Gastrocnemius medialis (tissue), 4 donors: ENCODE data around the gene LRFN4. TPM values are rescaled to one million over a fixed set of nuclear protein-coding genes. Genes with fewer than 3 reads are reported as not detected.

Experiments
- ATAC-seq, 2 donors: fragments of 150-250 bp; one replicate each; pipeline ENCODE4 v1.9.1; 2016
- DNase-seq, 2 donors: peaks; one replicate each; pipeline ENCODE4 v3.0.0-alpha.2; 2019
- H3K27ac ChIP-seq, 4 donors: fragments of 200-600 bp; sonication (generic); 1 replicate in 1 of 4; 2 replicates in 3 of 4; pipeline ENCODE4 v1.5.1; 2016 to 2018; ENCODE audit warnings: mild to moderate bottlenecking in 2 of 4, moderate library complexity in 1 of 4
- H3K27me3 ChIP-seq, 3 donors: fragments of 200-600 bp; sonication (generic) in 2 of 3; 1 replicate in 1 of 3; 2 replicates in 2 of 3; pipeline versions ENCODE4 v1.5.1 to v1.6.0; 2016 to 2019; ENCODE audit warnings: mild to moderate bottlenecking in 1 of 3, moderate library complexity in 1 of 3
- H3K36me3 ChIP-seq, 2 donors: fragments of 200-600 bp; sonication (generic) in 1 of 2; one replicate each; pipeline ENCODE4 v1.5.1; 2017 to 2018
- H3K4me1 ChIP-seq, 2 donors: fragments of 200-600 bp; sonication (generic) in 1 of 2; one replicate each; pipeline ENCODE4 v1.5.1; 2016 to 2017; ENCODE audit warnings: mild to moderate bottlenecking in 2 of 2
- H3K4me3 ChIP-seq, 4 donors: fragments of 200-600 bp; sonication (generic) in 3 of 4; 1 replicate in 1 of 4; 2 replicates in 3 of 4; pipeline ENCODE4 v1.5.1; 2016 to 2019; ENCODE audit warnings: mild to moderate bottlenecking in 2 of 4
- H3K9me3 ChIP-seq, 3 donors: fragments of 200-600 bp; sonication (generic) in 2 of 3; 1 replicate in 1 of 3; 2 replicates in 2 of 3; pipeline ENCODE4 v1.5.1; 2016 to 2019
- CTCF ChIP-seq, 5 experiments: fragments of 450-650 bp in 3 of 5; fragments of 200-600 bp in 2 of 5; sonication (generic) in 2 of 5; IDR thresholded peaks in 4 of 5; conservative IDR thresholded peaks in 1 of 5; 1 replicate in 4 of 5; 2 replicates in 1 of 5; pipeline ENCODE4 v1.5.1; 2016 to 2019; ENCODE audit warnings: antibody characterized with exemption in 5 of 5, mild to moderate bottlenecking in 3 of 5, moderate library complexity in 3 of 5
- POLR2A ChIP-seq, 2 donors: fragments of 450-650 bp; IDR thresholded peaks; one replicate each; pipeline ENCODE4 v1.6.1; 2017; ENCODE audit warnings: antibody characterized with exemption in 2 of 2, mild to moderate bottlenecking in 2 of 2, moderate library complexity in 2 of 2
- in situ Hi-C, 4 donors: fragments of 200-750 bp; cut with MboI; loops; one replicate each; pipeline versions ENCODE4 v1.15.0 to v1.8.0; 2017; ENCODE audit warnings: low sequenced_read_pairs in 4 of 4
- intact Hi-C: fragments of 100-400 bp; cut with DNase I; formaldehyde crosslinking; loops from one replicate; pipeline ENCODE4 v1.15.1; 2023; ENCODE audit warnings: low total_unique reads
- total RNA-seq, 4 donors: library from RNA; depleted of rRNA; stranded (reverse); fragments of >200 nt; gene quantifications; one replicate each; pipeline versions ENCODE4 v1.1.0 to v1.2.3, GENCODE V29; 2016

LRFN4 gene
- total RNA-seq, 4 donors from 2014 or later: 8.6 to 12.1 (median 10.1) TPM

- in situ Hi-C loops: no loop called here
- H3K27me3 ChIP-seq: no peaks in the 10 kb centered on the region
- H3K4me1 ChIP-seq: peaks cover 0 to 38% of the 10 kb centered on the region in 2 donors
- H3K9me3 ChIP-seq: no peaks in the 10 kb centered on the region
- ATAC-seq: no peak
- no peak overlapping the region for H3K4me3 ChIP-seq
- no peak for TF ChIP-seq CTCF (IDR thresholded peaks at IDR 0.05 in 4 of 5, conservative IDR thresholded peaks at IDR 0.05 in 1 of 5)
- no peak overlapping the region for H3K27ac ChIP-seq
- intact Hi-C loops: loop anchor here (5.0 kb wide), 1 partner anchor 63 kb away; the partner anchor contains the start of gene PC
- DNase-seq: no peak
- no peaks in the 10 kb centered on the region for H3K36me3 ChIP-seq
Observed at GRCh38 chr11:66894141-66894540, 37.3 kb downstream of the LRFN4 start.

- no peak for ATAC-seq
- in situ Hi-C loops: no loop called here
- Histone ChIP-seq H3K27ac (no peak overlapping the region), H3K4me3 (no peak overlapping the region), H3K9me3 (no peaks in the 10 kb centered on the region), H3K36me3 (no peaks in the 10 kb centered on the region), H3K27me3 (no peaks in the 10 kb centered on the region), H3K4me1 (peaks cover 0 to 15% of the 10 kb centered on the region in 2 donors)
- no peak for TF ChIP-seq CTCF (IDR thresholded peaks at IDR 0.05 in 4 of 5, conservative IDR thresholded peaks at IDR 0.05 in 1 of 5)
- TF ChIP-seq POLR2A (IDR thresholded peaks at IDR 0.05): no peak
- intact Hi-C loops: no loop called here
- DNase-seq: no peak
Observed at GRCh38 chr11:66901964-66902390, 45.1 kb downstream of the LRFN4 start.

GRCh38 chr11:66902486-66903177 is 45.8 kb downstream of the LRFN4 start:
- H3K27ac ChIP-seq: no peak overlapping the region
- ATAC-seq (no peak), DNase-seq (no peak)
- no peaks in the 10 kb centered on the region for H3K9me3 ChIP-seq
- in situ Hi-C loops (no loop called here), intact Hi-C loops (no loop called here)
- H3K36me3 ChIP-seq: no peaks in the 10 kb centered on the region
- no peak overlapping the region for H3K4me3 ChIP-seq
- H3K4me1 ChIP-seq: peaks cover 0 to 21% of the 10 kb centered on the region in 2 donors
- no peak for TF ChIP-seq POLR2A (IDR thresholded peaks at IDR 0.05)
- no peak for TF ChIP-seq CTCF (IDR thresholded peaks at IDR 0.05 in 4 of 5, conservative IDR thresholded peaks at IDR 0.05 in 1 of 5)
- no peaks in the 10 kb centered on the region for H3K27me3 ChIP-seq

- DNase-seq (no peak), ATAC-seq (no peak)
- no peaks in the 10 kb centered on the region for H3K27me3 ChIP-seq
- no peaks in the 10 kb centered on the region for H3K9me3 ChIP-seq
- H3K4me3 ChIP-seq: no peak overlapping the region
- peaks cover 0 to 32% of the 10 kb centered on the region in 2 donors for H3K4me1 ChIP-seq
- H3K27ac ChIP-seq: no peak overlapping the region
- intact Hi-C loops: no loop called here
- in situ Hi-C loops: no loop called here
- H3K36me3 ChIP-seq: no peaks in the 10 kb centered on the region
- TF ChIP-seq POLR2A (IDR thresholded peaks at IDR 0.05) (no peak), CTCF (IDR thresholded peaks at IDR 0.05 in 4 of 5, conservative IDR thresholded peaks at IDR 0.05 in 1 of 5) (no peak)
Observed at GRCh38 chr11:66904055-66904454, 47.2 kb downstream of the LRFN4 start.
